Measurements from ENCODE around the gene CBLIF.

CBLIF gene

DNA sequence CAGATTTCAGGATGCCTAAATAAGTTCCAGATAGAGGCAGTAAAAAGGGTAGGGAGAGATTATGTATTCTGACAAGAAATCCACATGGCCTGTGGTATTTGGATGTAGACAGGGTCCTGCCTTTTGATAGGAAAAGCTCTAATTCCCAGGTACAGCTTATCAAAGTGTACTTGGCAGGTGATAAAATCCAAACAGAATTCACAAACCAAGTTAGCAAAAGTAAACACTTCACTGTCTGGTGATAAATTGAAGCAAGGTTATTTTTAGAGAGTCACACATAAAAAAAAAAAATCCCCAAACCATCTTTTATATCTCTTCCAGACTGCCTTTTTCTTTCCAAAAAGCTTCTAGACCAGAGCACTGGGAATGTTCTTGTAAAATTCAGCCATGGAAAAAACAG, 5.7 kb downstream of the CBLIF start:
- DNase-seq = no peak
- Histone ChIP-seq H3K27ac (ENCODE audit: low read length) (no peak overlapping the region), H3K9me3 (ENCODE audit: insufficient read depth, low read length, severe bottlenecking) (no peaks in the 10 kb centered on the region)

DNA sequence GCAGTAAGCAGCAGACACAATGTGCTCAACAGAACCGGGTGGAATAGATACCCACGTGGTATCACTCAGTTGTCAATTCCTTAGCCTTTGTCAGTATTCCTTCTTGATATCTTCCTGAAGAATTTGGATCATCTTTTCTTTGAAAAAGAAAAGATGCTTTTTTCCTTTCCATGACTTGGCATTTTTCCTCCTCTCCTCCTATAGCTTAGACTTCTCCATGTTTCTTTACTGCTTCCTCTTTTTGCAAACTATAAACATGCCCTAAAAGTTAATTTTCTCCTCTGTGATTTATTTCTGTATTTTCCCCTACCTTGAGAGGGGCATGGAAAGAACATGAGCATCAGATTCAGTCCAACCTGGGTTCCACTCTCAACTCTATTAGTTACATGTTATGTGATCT, 11.7 kb downstream of the CBLIF start:
- H3K4me2 ChIP-seq (ENCODE audit: insufficient read depth, low read length) = no peak overlapping the region
- H3K27ac ChIP-seq (ENCODE audit: low read length) = no peak overlapping the region
- no peak for ATAC-seq (ENCODE audit: insufficient read depth, low read depth)
- H2AFZ ChIP-seq (ENCODE audit: low read depth, low read length) = no peak overlapping the region
- no peaks in the 10 kb centered on the region for H3K9me3 ChIP-seq (ENCODE audit: insufficient read depth, low read length, severe bottlenecking)
- H3K4me1 ChIP-seq (ENCODE audit: insufficient read depth, low read length) = peaks cover 10% of the 10 kb centered on the region
- TF ChIP-seq EZH2 (IDR thresholded peaks at IDR 0.05; ENCODE audit: borderline replicate concordance, low read depth, low read length, severe bottlenecking) = no peak
- TF ChIP-seq, protein P1, sequence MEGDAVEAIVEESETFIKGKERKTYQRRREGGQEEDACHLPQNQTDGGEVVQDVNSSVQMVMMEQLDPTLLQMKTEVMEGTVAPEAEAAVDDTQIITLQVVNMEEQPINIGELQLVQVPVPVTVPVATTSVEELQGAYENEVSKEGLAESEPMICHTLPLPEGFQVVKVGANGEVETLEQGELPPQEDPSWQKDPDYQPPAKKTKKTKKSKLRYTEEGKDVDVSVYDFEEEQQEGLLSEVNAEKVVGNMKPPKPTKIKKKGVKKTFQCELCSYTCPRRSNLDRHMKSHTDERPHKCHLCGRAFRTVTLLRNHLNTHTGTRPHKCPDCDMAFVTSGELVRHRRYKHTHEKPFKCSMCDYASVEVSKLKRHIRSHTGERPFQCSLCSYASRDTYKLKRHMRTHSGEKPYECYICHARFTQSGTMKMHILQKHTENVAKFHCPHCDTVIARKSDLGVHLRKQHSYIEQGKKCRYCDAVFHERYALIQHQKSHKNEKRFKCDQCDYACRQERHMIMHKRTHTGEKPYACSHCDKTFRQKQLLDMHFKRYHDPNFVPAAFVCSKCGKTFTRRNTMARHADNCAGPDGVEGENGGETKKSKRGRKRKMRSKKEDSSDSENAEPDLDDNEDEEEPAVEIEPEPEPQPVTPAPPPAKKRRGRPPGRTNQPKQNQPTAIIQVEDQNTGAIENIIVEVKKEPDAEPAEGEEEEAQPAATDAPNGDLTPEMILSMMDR (IDR thresholded peaks at IDR 0.05; ENCODE audit: borderline replicate concordance, extremely low read depth, low read length, poor library complexity, severe bottlenecking) = no peak
- H3K4me3 ChIP-seq (ENCODE audit: low read depth in 1 of 2, low read length in 2 of 2) = no peak overlapping the region
- no peaks in the 10 kb centered on the region for H3K79me2 ChIP-seq (ENCODE audit: insufficient read depth, low read length)
- H3K36me3 ChIP-seq (ENCODE audit: insufficient read depth, low read length) = no peaks in the 10 kb centered on the region
- H3K9ac ChIP-seq (ENCODE audit: low read depth, low read length) = no peak overlapping the region
- H3K27me3 ChIP-seq (ENCODE audit: insufficient read depth, low read length, poor library complexity) = no peaks in the 10 kb centered on the region
- H4K20me1 ChIP-seq (ENCODE audit: insufficient read depth, low read length) = no peaks in the 10 kb centered on the region
- no peak for DNase-seq

More for the DNA sequence above, 5.7 kb downstream of the CBLIF start:
- H3K4me1 ChIP-seq (ENCODE audit: insufficient read depth, low read length) = no peaks in the 10 kb centered on the region
- H3K4me2 ChIP-seq (ENCODE audit: insufficient read depth, low read length) = no peak overlapping the region
- H3K27me3 ChIP-seq (ENCODE audit: insufficient read depth, low read length, poor library complexity) = no peaks in the 10 kb centered on the region
- ATAC-seq (ENCODE audit: insufficient read depth, low read depth) = no peak
- no peaks in the 10 kb centered on the region for H4K20me1 ChIP-seq (ENCODE audit: insufficient read depth, low read length)
- no peak for TF ChIP-seq EZH2 (IDR thresholded peaks at IDR 0.05; ENCODE audit: borderline replicate concordance, low read depth, low read length, severe bottlenecking)
- TF ChIP-seq, protein P1 (IDR thresholded peaks at IDR 0.05; ENCODE audit: borderline replicate concordance, extremely low read depth, low read length, poor library complexity, severe bottlenecking) = no peak
- H3K9ac ChIP-seq (ENCODE audit: low read depth, low read length) = no peak overlapping the region
- no peaks in the 10 kb centered on the region for H3K79me2 ChIP-seq (ENCODE audit: insufficient read depth, low read length)
- no peak overlapping the region for H3K4me3 ChIP-seq (ENCODE audit: low read depth in 1 of 2, low read length in 2 of 2)
- no peaks in the 10 kb centered on the region for H3K36me3 ChIP-seq (ENCODE audit: insufficient read depth, low read length)
- no peak overlapping the region for H2AFZ ChIP-seq (ENCODE audit: low read depth, low read length)

DNA sequence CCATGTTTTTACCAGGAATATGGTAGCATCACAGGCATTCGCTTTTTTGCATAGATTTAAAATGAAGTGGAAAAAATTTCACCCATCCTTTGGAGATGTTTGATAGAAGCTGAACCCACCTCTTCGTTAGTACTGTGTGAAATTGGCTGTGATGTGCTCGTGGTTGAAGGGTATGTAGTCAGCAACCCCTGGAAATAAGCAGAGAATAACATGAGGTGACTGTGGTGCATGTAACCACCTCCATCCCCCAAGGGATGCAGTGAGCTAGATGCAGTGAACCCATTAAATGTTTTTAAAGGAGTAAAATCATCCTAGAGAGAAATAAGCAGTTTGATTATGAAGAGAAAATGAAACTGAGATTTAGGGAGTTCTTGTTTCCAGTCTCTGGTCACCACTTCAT, 15.9 kb downstream of the CBLIF start:
- H3K4me2 ChIP-seq (ENCODE audit: insufficient read depth, low read length) = no peak overlapping the region
- H2AFZ ChIP-seq (ENCODE audit: low read depth, low read length) = no peak overlapping the region
- peak; percentile 64; the same call in 2 of the 3 replicates for ATAC-seq (ENCODE audit: insufficient read depth, low read depth)

More for the DNA sequence above, 15.9 kb downstream of the CBLIF start:
- H4K20me1 ChIP-seq (ENCODE audit: insufficient read depth, low read length) = no peaks in the 10 kb centered on the region
- H3K9me3 ChIP-seq (ENCODE audit: insufficient read depth, low read length, severe bottlenecking) = no peaks in the 10 kb centered on the region
- no peaks in the 10 kb centered on the region for H3K27me3 ChIP-seq (ENCODE audit: insufficient read depth, low read length, poor library complexity)
- peaks cover 10% of the 10 kb centered on the region for H3K4me1 ChIP-seq (ENCODE audit: insufficient read depth, low read length)
- no peaks in the 10 kb centered on the region for H3K36me3 ChIP-seq (ENCODE audit: insufficient read depth, low read length)
- no peak for DNase-seq
- no peak overlapping the region for H3K4me3 ChIP-seq (ENCODE audit: low read depth in 1 of 2, low read length in 2 of 2)
- H3K27ac ChIP-seq (ENCODE audit: low read length) = no peak overlapping the region
- H3K9ac ChIP-seq (ENCODE audit: low read depth, low read length) = no peak overlapping the region
- TF ChIP-seq EZH2 (IDR thresholded peaks at IDR 0.05; ENCODE audit: borderline replicate concordance, low read depth, low read length, severe bottlenecking) = no peak
- TF ChIP-seq, protein P1 (IDR thresholded peaks at IDR 0.05; ENCODE audit: borderline replicate concordance, extremely low read depth, low read length, poor library complexity, severe bottlenecking) = no peak
- H3K79me2 ChIP-seq (ENCODE audit: insufficient read depth, low read length) = no peaks in the 10 kb centered on the region

All from DND-41 (cell line).